Measurements from ENCODE around the gene C22orf31.

- TF ChIP-seq CTCF (IDR thresholded peaks at IDR 0.05) (no peak), REST (IDR thresholded peaks at IDR 0.05; ENCODE audit: insufficient read depth in 1 of 2, low read depth in 2 of 2, low read length in 1 of 2) (no peak), POLR2AphosphoS5 (IDR thresholded peaks at IDR 0.05; ENCODE audit: low read depth, low read length) (no peak), SIN3A (IDR thresholded peaks at IDR 0.05; ENCODE audit: borderline replicate concordance, insufficient read depth, low read depth, low read length) (no peak), TCF7L2 (IDR thresholded peaks at IDR 0.05; ENCODE audit: low read depth, low read length) (no peak)
These were observed 20.2 kb downstream of the C22orf31 start for GRCh38 chr22:29041408-29041807.

Data from Panc1 (cell line).